Cardiac septum (tissue), 1 donor: ENCODE results near the gene PC. TPM values are rescaled to one million over a fixed set of nuclear protein-coding genes. Genes with fewer than 3 reads are reported as not detected.
"Not testable (repeated sequence)": the region's sequence is repeated elsewhere in the genome, so short reads cannot be mapped to it uniquely, and the experiment has no call there.

ENCODE experiments used
- DNase-seq: peaks from one replicate; pipeline ENCODE4 v3.0.0-alpha.2; 2020; ENCODE audit warnings: low spot score
- intact Hi-C: fragments of 100-400 bp; cut with DNase I; formaldehyde crosslinking; loops from one replicate; pipeline ENCODE4 v1.14.0; 2022
- total RNA-seq: library from RNA; stranded (reverse); fragmentation: NEBNext Ultra II Directional; extraction: Animal tissue kit (Norgen Biotek cat#: 25700); gene quantifications from one replicate; pipeline ENCODE4 v1.2.1, GENCODE V29; 2021
- donor health status: DM: no; HTN: no; CAD: no.

PC gene
- total RNA-seq, 1 donor from 2014 or later: 12.1 TPM

- intact Hi-C loops: no loop called here
- DNase-seq: no peak
Observed at GRCh38 chr11:66962247-66962646, 4.1 kb upstream of the PC start.

- intact Hi-C loops, DNase-seq: not testable (repeated sequence)
Observed at GRCh38 chr11:66961691-66962213, 3.6 kb upstream of the PC start.

- no peak for DNase-seq
- intact Hi-C loops: no loop called here
Observed at GRCh38 chr11:66958956-66959274, 732 bp upstream of the PC start.

GRCh38 chr11:66957971-66958231, 282 bp downstream of the PC start:
- intact Hi-C loops: no loop called here
- no peak for DNase-seq

- DNase-seq: no peak
- intact Hi-C loops: no loop called here
Observed at GRCh38 chr11:66956689-66957290, 1.4 kb downstream of the PC start.

- no peak for DNase-seq
- intact Hi-C loops: no loop called here
Observed at GRCh38 chr11:66953081-66953833, 4.9 kb downstream of the PC start.

- no peak for DNase-seq
- intact Hi-C loops: no loop called here
Observed at GRCh38 chr11:66951927-66952337, 6.3 kb downstream of the PC start.

- intact Hi-C loops: no loop called here
- DNase-seq: no peak
Observed at GRCh38 chr11:66951135-66951534, 7.0 kb downstream of the PC start.

GRCh38 chr11:66950112-66950535, 8.1 kb downstream of the PC start:
- intact Hi-C loops: no loop called here
- DNase-seq: no peak

GRCh38 chr11:66938582-66939135, 19.5 kb downstream of the PC start:
- no peak for DNase-seq
- intact Hi-C loops: no loop called here

GRCh38 chr11:66937193-66937733, 20.9 kb downstream of the PC start:
- DNase-seq: no peak
- intact Hi-C loops: no loop called here

GRCh38 chr11:66936311-66936711, 21.9 kb downstream of the PC start:
- no peak for DNase-seq
- intact Hi-C loops: no loop called here

GRCh38 chr11:66934950-66935779, 23.0 kb downstream of the PC start:
- no peak for DNase-seq
- intact Hi-C loops: no loop called here

GRCh38 chr11:66933531-66933930, 24.7 kb downstream of the PC start:
- intact Hi-C loops: no loop called here
- DNase-seq: no peak

- no peak for DNase-seq
Observed at GRCh38 chr11:66932543-66932942, 25.6 kb downstream of the PC start.

GRCh38 chr11:66929753-66930152, 28.4 kb downstream of the PC start:
- no peak for DNase-seq

More at GRCh38 chr11:66932543-66932942, 25.6 kb downstream of the PC start:
- intact Hi-C loops: no loop called here

GRCh38 chr11:66924272-66924671, 33.9 kb downstream of the PC start:
- intact Hi-C loops: no loop called here
- no peak for DNase-seq

More at GRCh38 chr11:66929753-66930152, 28.4 kb downstream of the PC start:
- intact Hi-C loops: no loop called here

GRCh38 chr11:66922551-66922950, 35.6 kb downstream of the PC start:
- no peak for DNase-seq
- intact Hi-C loops: no loop called here

- DNase-seq: no peak
- intact Hi-C loops: no loop called here
Observed at GRCh38 chr11:66920978-66921784, 37.0 kb downstream of the PC start.
